NCI-H1930 (cell line): ENCODE data around the gene PRDM7.
"Not testable (repeated sequence)": the region's sequence is repeated elsewhere in the genome, so short reads cannot be mapped to it uniquely, and the experiment has no call there.

Experiments
- DNase-seq, 2 experiments: peaks; one replicate each; lab custom pipeline; 2025; lab: John Stamatoyannopoulos, UW

Gene PRDM7

GRCh38 chr16:90077240-90077756, at the start of gene PRDM7:
PRDM7 (minus strand) TSS chr16:90077331; CDS start chr16:90075910, 1,421 bp downstream.
- DNase-seq = peak; percentile 88 to 90

GRCh38 chr16:90121846-90122245, 44.7 kb upstream of the PRDM7 start:
- not testable (repeated sequence) for DNase-seq

DNA sequence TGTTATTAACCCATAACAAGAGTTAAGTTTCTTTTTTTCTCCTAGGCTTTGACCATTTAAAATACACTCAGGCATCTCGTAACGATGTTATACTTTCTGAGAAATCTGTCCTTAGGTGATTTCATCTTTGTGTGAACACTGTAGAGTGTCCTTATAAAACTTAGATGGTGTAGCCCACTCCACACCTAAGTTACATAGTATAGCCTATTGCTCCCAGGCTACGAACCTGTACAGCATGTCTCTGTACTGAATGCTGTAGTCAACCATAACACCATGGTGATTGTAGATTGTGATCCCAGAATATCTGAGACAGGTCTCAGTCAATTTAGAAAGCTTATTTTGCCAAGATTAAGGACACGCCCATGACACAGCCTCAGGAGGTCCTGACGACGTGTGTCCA, 30.5 kb upstream of the PRDM7 start:
- DNase-seq = not testable (repeated sequence)

GRCh38 chr16:90107060-90107459, 29.9 kb upstream of the PRDM7 start:
- not testable (repeated sequence) for DNase-seq

DNA sequence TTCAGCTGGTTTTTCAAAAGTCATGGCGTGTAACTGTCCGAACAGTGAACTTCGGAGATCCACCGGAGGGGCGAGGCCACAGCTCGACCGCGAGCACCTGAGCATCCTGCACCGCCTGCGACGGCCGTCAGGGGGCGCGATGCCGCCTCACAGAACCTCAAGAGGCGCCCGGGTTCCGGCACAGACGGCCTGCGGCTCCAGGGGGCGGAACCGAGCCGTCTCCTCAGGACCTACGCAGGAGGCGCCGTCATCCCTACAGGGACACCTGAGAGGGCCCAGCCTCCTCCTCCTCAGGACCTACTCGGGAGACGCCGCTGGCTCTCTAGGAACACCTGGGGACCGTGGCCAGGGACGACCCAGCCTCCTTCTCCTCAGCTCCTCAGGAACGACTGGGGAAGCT, 29.1 kb upstream of the PRDM7 start:
- not testable (repeated sequence) for DNase-seq

DNA sequence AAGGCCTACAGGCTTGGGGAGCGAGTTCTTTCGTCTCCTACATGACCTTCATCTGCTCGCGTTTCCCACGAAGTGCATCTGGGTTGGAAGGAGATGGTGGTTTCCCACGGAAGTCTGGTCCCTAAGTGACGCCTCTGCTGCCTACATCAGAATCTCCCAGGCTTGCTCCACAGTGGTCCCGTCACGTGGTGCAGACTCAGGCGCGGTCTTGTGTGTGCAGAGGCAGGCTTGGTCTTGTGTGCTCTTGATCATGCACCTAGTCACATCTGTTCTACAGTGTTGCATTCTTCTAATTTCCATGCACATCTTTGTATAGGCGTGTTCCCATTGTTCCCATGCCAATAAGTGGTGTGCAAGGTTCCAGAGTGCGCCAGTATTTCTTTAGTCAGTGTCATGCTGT, 27.6 kb upstream of the PRDM7 start:
- DNase-seq = not testable (repeated sequence)

DNA sequence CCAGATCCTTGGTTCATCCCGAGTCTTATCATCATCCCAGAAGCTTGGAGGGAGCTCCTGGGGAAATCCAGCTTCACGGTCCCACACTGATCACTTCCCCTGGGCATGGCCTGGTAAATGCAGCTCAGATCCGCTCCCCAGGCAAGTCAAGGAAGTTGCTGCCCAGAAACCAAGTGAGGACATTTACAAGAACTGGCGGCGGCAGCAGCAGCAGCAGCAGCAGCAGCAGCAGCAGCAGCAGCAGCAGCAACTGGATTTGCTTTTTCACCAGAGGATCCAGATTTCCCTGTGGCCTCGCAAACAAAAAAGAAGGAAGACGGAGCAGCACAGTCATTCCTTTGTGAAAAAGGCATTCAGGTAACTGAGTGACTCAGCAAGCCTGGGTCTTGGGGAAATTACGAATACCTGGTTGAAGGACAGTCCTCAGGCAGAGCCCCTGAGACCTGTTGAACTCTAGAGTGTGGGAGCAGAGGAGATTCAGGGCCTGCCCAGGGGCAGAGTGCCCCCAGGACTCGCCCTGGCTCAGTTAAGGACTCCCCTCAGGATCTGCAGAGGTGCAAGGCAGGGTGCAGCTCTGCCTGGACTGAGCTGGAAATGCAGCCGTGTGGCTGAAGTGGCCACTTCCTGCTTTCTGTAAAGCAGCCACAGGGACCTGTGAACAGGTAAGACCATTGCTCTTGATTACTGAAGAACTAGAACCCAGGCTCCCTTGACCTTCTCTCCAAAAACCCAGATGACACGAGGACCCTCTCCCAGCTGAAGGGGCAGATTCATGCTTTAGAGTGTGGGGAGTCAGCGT, 25.2 kb upstream of the PRDM7 start:
- DNase-seq = not testable (repeated sequence)

GRCh38 chr16:90101332-90101731, 24.2 kb upstream of the PRDM7 start:
- DNase-seq = not testable (repeated sequence)

DNA sequence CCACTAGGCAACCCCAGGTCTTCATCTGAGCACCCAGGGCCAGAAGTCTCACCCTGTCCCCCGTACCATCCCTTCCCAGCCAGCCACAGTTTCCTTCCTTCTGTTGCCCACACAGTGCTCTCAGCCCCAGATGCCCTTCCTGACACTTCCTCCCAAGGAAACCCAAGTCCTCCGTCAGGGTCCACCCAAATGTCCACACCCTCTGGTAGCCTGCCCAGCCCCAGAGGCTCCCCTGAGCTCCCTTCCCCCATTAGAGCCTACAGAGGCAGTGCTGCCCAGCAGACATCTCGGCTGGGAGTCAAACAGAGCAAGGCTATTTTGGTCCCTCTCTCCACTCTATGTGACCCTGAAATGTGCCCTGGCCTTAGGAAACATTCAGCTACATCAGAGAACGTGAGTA, 23.7 kb upstream of the PRDM7 start:
- DNase-seq = not testable (repeated sequence)

DNA sequence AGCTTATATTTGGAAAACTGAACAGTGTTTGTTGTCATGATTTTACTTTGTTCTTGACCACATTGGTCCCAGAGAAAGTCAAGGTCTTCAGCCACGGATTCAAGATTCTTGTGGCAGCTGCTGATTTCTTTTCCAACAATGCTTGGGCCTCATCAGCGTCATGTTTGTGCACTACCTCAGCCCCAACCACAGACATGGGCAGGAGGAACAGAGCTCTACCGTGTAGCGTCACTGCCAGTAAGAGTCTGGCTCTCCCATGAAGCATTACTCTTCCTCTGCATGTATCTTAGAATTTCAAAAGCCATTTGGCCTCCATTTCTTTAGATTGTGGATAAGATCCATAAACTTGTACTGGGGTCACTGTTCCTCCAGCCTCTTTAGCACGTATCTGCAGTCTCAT, 23.1 kb upstream of the PRDM7 start:
- DNase-seq = not testable (repeated sequence)

GRCh38 chr16:90098936-90099335, 21.8 kb upstream of the PRDM7 start:
- not testable (repeated sequence) for DNase-seq

GRCh38 chr16:90097010-90097684, 20.0 kb upstream of the PRDM7 start:
- DNase-seq = not testable (repeated sequence)

DNA sequence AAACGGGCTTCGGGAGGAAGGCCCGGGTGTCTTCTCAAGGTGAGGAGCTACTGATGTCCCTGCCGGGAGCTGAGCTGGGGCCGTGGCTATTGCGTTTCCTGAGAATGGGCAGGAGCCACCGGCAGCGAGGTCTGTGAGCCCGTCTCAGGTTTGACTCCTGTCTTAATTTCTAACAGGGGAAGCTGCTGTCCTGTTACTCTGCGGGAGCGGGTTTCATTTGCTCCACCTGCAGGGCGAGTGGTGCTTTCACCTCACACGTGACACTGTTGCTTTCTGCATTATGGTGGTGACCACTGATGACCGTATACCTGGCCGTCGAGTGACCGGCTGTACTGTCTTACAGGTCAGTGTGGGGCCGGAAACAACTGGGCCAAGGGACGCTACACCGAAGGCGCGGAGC, 17.7 kb upstream of the PRDM7 start:
- not testable (repeated sequence) for DNase-seq

- not testable (repeated sequence) for DNase-seq
Observed at GRCh38 chr16:90094296-90094695, 17.2 kb upstream of the PRDM7 start.

GRCh38 chr16:90093799-90094198, 16.7 kb upstream of the PRDM7 start:
- DNase-seq = not testable (repeated sequence)

GRCh38 chr16:90092781-90093180, 15.7 kb upstream of the PRDM7 start:
- not testable (repeated sequence) for DNase-seq

DNA sequence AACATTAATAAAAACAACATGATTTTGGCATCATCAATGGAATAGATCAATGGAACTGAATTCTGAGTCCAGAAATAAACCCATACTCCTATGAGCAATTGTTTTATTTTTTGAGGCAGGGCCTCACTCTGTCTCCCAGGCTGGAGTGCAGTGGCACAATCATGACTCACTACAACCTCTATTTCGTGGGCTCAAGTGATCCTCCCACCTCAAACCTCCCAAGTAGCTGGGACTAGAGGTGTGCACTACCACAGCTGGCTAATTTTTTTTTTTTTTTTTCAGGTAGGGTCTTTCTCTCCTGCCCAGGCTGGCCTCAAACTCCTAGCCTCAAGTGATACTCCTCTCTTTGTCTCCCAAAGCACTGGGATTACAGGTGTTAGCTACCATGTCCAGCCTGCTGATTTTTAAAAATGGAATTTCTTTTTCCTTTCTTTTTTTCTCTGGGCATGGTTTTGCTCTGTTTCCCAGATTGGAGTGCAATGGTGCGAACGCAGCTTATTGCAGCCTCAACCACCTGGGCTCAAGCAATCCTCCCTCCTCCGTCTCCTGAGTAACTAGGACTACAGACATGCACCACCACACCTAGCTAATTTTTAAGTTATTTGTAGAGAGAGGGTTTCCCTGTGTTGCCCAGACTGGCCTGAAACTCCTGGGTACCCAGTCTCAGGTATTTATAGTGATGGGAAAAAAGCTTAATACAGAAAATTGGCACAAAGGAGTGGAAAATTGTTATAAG, 7.3 kb upstream of the PRDM7 start:
- no peak for DNase-seq

DNA sequence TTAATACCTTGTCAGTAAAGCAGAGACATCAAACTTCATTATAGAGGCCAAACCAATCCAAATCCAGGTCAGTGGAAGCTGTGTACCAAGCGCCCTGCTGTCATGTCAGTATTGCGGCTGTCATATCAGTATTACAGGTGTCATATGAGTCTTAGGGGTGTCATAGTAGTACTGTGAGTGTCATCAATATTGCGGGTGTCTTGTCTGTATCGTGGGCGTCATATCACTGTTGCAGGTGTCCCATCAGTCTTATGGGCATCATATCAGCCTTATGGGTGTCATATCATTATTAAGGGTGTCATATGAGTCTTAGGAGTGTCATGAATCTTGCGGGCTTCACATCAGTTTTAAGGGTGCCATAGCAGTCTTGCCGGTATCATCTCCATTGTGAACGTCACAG, 6.0 kb upstream of the PRDM7 start:
- no peak for DNase-seq

DNA sequence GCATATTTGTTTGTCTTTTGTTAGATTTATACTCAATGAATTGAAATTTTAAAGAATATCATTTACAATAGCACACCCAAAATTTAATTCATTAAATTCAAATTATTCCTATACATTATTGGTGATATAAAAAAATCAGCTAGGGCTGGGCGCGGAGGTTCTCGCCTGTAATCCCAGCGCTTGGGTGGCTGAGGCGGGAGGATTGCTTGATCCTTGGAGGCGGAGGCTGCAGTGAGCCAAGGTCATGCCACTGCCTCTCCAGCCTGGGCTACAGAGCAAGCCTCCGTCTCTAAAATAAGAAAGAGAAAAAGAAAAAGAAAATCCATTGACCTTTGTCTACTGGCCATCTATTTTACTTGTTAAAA, 4.5 kb upstream of the PRDM7 start:
- DNase-seq = no peak

DNA sequence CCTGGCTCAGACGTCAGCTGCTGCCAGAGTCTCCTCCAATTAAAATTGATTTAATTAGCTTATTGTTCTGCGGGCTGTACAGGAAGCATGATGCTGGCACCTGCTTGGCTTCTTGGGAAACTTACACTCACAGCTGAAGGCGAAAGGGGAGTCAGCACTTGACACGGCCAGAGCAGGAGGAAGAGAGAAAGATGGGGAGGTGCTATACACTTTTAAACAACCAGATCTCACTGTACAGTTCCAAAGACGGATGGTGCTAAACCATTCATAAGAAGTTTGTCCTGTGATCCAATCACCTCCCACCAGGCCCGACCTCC, 1.4 kb upstream of the PRDM7 start:
- no peak for DNase-seq

GRCh38 chr16:90077757-90078578, 837 bp upstream of the PRDM7 start:
- no peak for DNase-seq
